A549 (cell line): ENCODE measurements around the gene CDH4. TPM values are rescaled to one million over a fixed set of nuclear protein-coding genes. Genes with fewer than 3 reads are reported as not detected.

ENCODE experiments used
- ATAC-seq, 2 experiments: fragments of 200-7000 bp in 1 of 2; fragments of >200 bp in 1 of 2; cut with Nextera tagmentation in 1 of 2; cut with Tn5 transposase in 1 of 2; 3 replicates each; pipeline versions ENCODE4 v1.8.0 to v1.9.1; 2018 to 2020; ENCODE audit warnings: mild to moderate bottlenecking in 1 of 2, moderate library complexity in 1 of 2
- CTCF ChIA-PET: fragments of 300-600 bp; sonication (Branson Sonifier 250); formaldehyde crosslinking; extraction: SDS; loops from one replicate; lab custom pipeline; 2021; ENCODE audit warnings: antibody characterized with exemption, inconsistent platforms; lab: Yijun Ruan, JAX
- POLR2A ChIA-PET: fragments of 350-600 bp; formaldehyde crosslinking; extraction: SDS; loops from one replicate; lab custom pipeline; 2021; ENCODE audit warnings: antibody characterized with exemption, inconsistent platforms; lab: Yijun Ruan, JAX
- DNase-seq, 2 experiments: peaks; one replicate each; pipeline versions ENCODE4 v3.0.0 to v3.0.0-alpha.2; 2011 to 2016; ENCODE audit warnings: low read depth in 1 of 2, low spot score in 1 of 2
- FAIRE-seq: peaks from 2 replicates; lab custom pipeline; 2011; peaks lifted over from hg19 to GRCh38; lab: Jason Lieb, UNC
- H3K27ac ChIP-seq, 2 experiments: fragments of >200 bp; sonication (Bioruptor Twin); formaldehyde crosslinking; 3 replicates each; pipeline ENCODE4 v1.5.1; 2016 to 2017
- H3K4me1 ChIP-seq: fragments of >200 bp; sonication (Bioruptor Twin); formaldehyde crosslinking; 3 replicates; pipeline ENCODE4 v1.6.1; 2016
- H3K4me2 ChIP-seq: fragments of >200 bp; sonication (Bioruptor Twin); formaldehyde crosslinking; 3 replicates; pipeline ENCODE4 v1.6.1; 2016
- H3K4me3 ChIP-seq: fragments of >200 bp; sonication (Bioruptor Twin); formaldehyde crosslinking; 3 replicates; pipeline ENCODE4 v1.5.1; 2016
- H3K9me3 ChIP-seq: fragments of >200 bp; sonication (Bioruptor Twin); formaldehyde crosslinking; 3 replicates; pipeline ENCODE4 v1.6.1; 2016
- ATOH8 ChIP-seq: fragments of 250-450 bp; sonication (Bioruptor Pico); IDR thresholded peaks from 2 replicates; pipeline ENCODE4 v1.5.0; 2020; ENCODE audit warnings: low read depth, mild to moderate bottlenecking, moderate library complexity
- BCL3 ChIP-seq: fragments of >200 bp; sonication (Bioruptor Twin); formaldehyde crosslinking; IDR thresholded peaks from 3 replicates; pipeline ENCODE4 v1.6.1; 2016
- BHLHE40 ChIP-seq: IDR thresholded peaks from 2 replicates; pipeline ENCODE4 v1.6.1; 2012; ENCODE audit warnings: low read depth, low read length, inconsistent platforms
- CEBPB ChIP-seq, 2 experiments: fragments of >200 bp in 1 of 2; sonication (Bioruptor Twin) in 1 of 2; formaldehyde crosslinking in 1 of 2; IDR thresholded peaks; 2 replicates each; pipeline ENCODE4 v1.6.1; 2012 to 2016
- CHD2 ChIP-seq: fragments of 150-350 bp; IDR thresholded peaks from 2 replicates; pipeline ENCODE4 v1.6.1; 2014; ENCODE audit warnings: low read length; ENCODE audit not compliant: partially characterized antibody
- E2F6 ChIP-seq: IDR thresholded peaks from 2 replicates; pipeline ENCODE4 v1.6.1; 2012; ENCODE audit warnings: low read depth, borderline replicate concordance
- EHF ChIP-seq: fragments of 250-450 bp; sonication (Bioruptor Pico); IDR thresholded peaks from 2 replicates; pipeline ENCODE4 v1.5.0; 2020; ENCODE audit warnings: mild to moderate bottlenecking
- ESRRA ChIP-seq: fragments of 150-350 bp; IDR thresholded peaks from 2 replicates; pipeline ENCODE4 v1.6.1; 2014; ENCODE audit warnings: mild to moderate bottlenecking, low read length, borderline replicate concordance
- FOSB ChIP-seq: fragments of 250-450 bp; sonication (Bioruptor Pico); IDR thresholded peaks from 2 replicates; pipeline ENCODE4 v1.5.0; 2020; ENCODE audit warnings: mild to moderate bottlenecking, moderate library complexity
- FOSL2 ChIP-seq, 2 experiments: fragments of 450-650 bp in 1 of 2; fragments of >200 bp in 1 of 2; sonication (Bioruptor Twin) in 1 of 2; formaldehyde crosslinking; IDR thresholded peaks; 2 replicates each; pipeline versions ENCODE4 v1.5.0 to v1.6.1; 2016 to 2020; ENCODE audit warnings: mild to moderate bottlenecking in 1 of 2, moderate library complexity in 1 of 2
- GATA3 ChIP-seq: IDR thresholded peaks from 2 replicates; pipeline ENCODE4 v1.6.1; 2012; ENCODE audit warnings: borderline replicate concordance
- HOXA7 ChIP-seq: fragments of 250-450 bp; sonication (Bioruptor Pico); IDR thresholded peaks from 2 replicates; pipeline ENCODE4 v1.5.0; 2020; ENCODE audit warnings: mild to moderate bottlenecking, moderate library complexity
- HOXB13 ChIP-seq: fragments of 250-450 bp; sonication (Bioruptor Pico); IDR thresholded peaks from 2 replicates; pipeline ENCODE4 v1.5.0; 2020; ENCODE audit warnings: low read depth, mild to moderate bottlenecking, moderate library complexity
- JUN ChIP-seq, 2 experiments: fragments of >200 bp; sonication (Bioruptor Twin); formaldehyde crosslinking; IDR thresholded peaks; 2 replicates in 1 of 2; 3 replicates in 1 of 2; pipeline ENCODE4 v1.6.1; 2016 to 2017
- KDM1A ChIP-seq: fragments of 200-600 bp; sonication (generic); IDR thresholded peaks from 2 replicates; pipeline ENCODE4 v1.6.1; 2016; ENCODE audit warnings: low read depth, mild to moderate bottlenecking
- MAX ChIP-seq: IDR thresholded peaks from 2 replicates; pipeline ENCODE4 v1.6.1; 2012
- MYC ChIP-seq: IDR thresholded peaks from 2 replicates; pipeline ENCODE4 v1.6.1; 2012; ENCODE audit warnings: mild to moderate bottlenecking, inconsistent platforms, low read length, improper control_type of control experiment, borderline replicate concordance
- NFE2L2 ChIP-seq: fragments of 150-350 bp; conservative IDR thresholded peaks from 2 replicates; pipeline ENCODE4 v1.6.1; 2014; ENCODE audit warnings: low read length
- NR3C1 ChIP-seq: fragments of >200 bp; sonication (Bioruptor Twin); formaldehyde crosslinking; IDR thresholded peaks from 3 replicates; pipeline ENCODE4 v1.6.1; 2017
- PBX3 ChIP-seq: IDR thresholded peaks from 2 replicates; pipeline ENCODE4 v1.6.1; 2012
- PHF8 ChIP-seq: fragments of 200-600 bp; sonication (generic); IDR thresholded peaks from 2 replicates; pipeline ENCODE4 v1.6.1; 2016; ENCODE audit warnings: low read depth, mild to moderate bottlenecking, antibody characterized with exemption, moderate library complexity, borderline replicate concordance
- TFCP2L1 ChIP-seq: fragments of 250-450 bp; sonication (Bioruptor Pico); IDR thresholded peaks from 2 replicates; pipeline ENCODE4 v1.5.0; 2021; ENCODE audit warnings: mild to moderate bottlenecking
- ZC3H11A ChIP-seq: fragments of 450-650 bp; IDR thresholded peaks from 2 replicates; pipeline ENCODE4 v1.6.1; 2014; ENCODE audit warnings: antibody characterized with exemption, mild to moderate bottlenecking
- ZFP36 ChIP-seq: fragments of 450-650 bp; IDR thresholded peaks from 2 replicates; pipeline ENCODE4 v1.6.1; 2014; ENCODE audit warnings: borderline replicate concordance; ENCODE audit not compliant: partially characterized antibody
- WGBS: methylation state at CpG from one replicate; pipeline ENCODE4 v1.1.6; 2017; ENCODE audit errors: missing lambda C conversion rate; 5-methylcytosine and 5-hydroxymethylcytosine counted together
- polyA plus RNA-seq, 4 experiments: library from polyadenylated mRNA; depleted of rRNA in 3 of 4; stranded (reverse); fragments of >200 nt; fragmentation: RNase III in 1 of 4; extraction: RNeasy Plus Mini Kit Qiagen cat#74134 plus additional on column Dnase treatment in 1 of 4; gene quantifications; 2 replicates in 3 of 4; 3 replicates in 1 of 4; pipeline ENCODE4 v1.2.3, GENCODE V29; 2011 to 2017

CDH4 gene
- polyA plus RNA-seq, 2 of the 4 experiments (the other 2 are of a cell fraction) = 3.4 to 10.3 TPM

- CTCF ChIA-PET = no interaction called here
- WGBS = 59% methylated on average over 7 of the region's 7 CpGs
Measured at GRCh38 chr20:61604549-61604948, 352.5 kb downstream of the CDH4 start.

DNA sequence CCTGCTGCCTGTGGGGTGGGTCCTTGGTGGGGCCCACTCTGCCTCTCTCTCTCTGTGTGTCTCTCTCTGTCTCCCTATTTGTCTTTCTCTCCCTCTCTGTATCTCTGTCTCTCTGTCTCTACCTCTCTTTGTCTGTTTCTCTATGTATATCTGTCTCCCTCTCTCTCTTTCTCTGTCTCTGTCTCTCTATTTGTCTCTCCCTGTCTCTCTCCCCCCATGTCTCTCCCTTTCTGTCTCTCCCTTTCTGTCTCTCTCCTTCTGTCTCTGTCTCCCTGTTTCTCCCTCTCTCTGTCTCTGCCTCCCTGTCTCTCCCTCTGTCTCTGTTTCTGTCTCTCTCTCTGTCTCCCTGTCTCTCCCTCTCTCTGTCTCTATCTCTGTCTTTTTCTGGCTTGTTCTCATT is 353.2 kb downstream of the CDH4 start:
- ChIA-PET CTCF (no interaction called here), POLR2A (no interaction called here)
- peaks cover 14% of the 10 kb centered on the region for H3K9me3 ChIP-seq
- H3K4me3 ChIP-seq = no peak overlapping the region
- TF ChIP-seq BHLHE40 = no peak
- no peaks in the 10 kb centered on the region for H3K4me1 ChIP-seq
- no peak overlapping the region for H3K4me2 ChIP-seq
- no peak overlapping the region for H3K27ac ChIP-seq
- FAIRE-seq = no peak
- no peak for DNase-seq
- no peak for ATAC-seq

More at GRCh38 chr20:61604549-61604948, 352.5 kb downstream of the CDH4 start:
- peaks cover 14% of the 10 kb centered on the region for H3K9me3 ChIP-seq
- FAIRE-seq (no peak), DNase-seq (no peak), ATAC-seq (no peak)
- H3K4me2 ChIP-seq = no peak overlapping the region
- H3K27ac ChIP-seq = no peak overlapping the region
- TF ChIP-seq ZFP36 = no peak
- TF ChIP-seq FOSL2 (IDR thresholded peaks at IDR 0.05) = no peak
- TF ChIP-seq FOSL2 (CRISPR knock-in tag; IDR thresholded peaks at IDR 0.05) = no peak
- no peak for TF ChIP-seq NFE2L2
- TF ChIP-seq PHF8 = no peak
- no peak for TF ChIP-seq ZC3H11A
- TF ChIP-seq FOSB (CRISPR knock-in tag) = no peak
- TF ChIP-seq CEBPB (IDR thresholded peaks at IDR 0.05) = no peak
- no peak for TF ChIP-seq TFCP2L1 (CRISPR knock-in tag)
- TF ChIP-seq EHF (CRISPR knock-in tag) = no peak
- TF ChIP-seq MAX = no peak
- no peak for TF ChIP-seq ESRRA
- TF ChIP-seq PBX3 = no peak
- TF ChIP-seq JUN (IDR thresholded peaks at IDR 0.05) = no peak
- TF ChIP-seq CHD2 = no peak
- no peak for TF ChIP-seq KDM1A
- TF ChIP-seq E2F6 = no peak
- TF ChIP-seq HOXB13 (CRISPR knock-in tag) = no peak
- no peak for TF ChIP-seq BCL3
- no peak for TF ChIP-seq ATOH8 (CRISPR knock-in tag)
- TF ChIP-seq GATA3 = no peak
- POLR2A ChIA-PET = no interaction called here
- no peak overlapping the region for H3K4me3 ChIP-seq
- no peaks in the 10 kb centered on the region for H3K4me1 ChIP-seq

DNA sequence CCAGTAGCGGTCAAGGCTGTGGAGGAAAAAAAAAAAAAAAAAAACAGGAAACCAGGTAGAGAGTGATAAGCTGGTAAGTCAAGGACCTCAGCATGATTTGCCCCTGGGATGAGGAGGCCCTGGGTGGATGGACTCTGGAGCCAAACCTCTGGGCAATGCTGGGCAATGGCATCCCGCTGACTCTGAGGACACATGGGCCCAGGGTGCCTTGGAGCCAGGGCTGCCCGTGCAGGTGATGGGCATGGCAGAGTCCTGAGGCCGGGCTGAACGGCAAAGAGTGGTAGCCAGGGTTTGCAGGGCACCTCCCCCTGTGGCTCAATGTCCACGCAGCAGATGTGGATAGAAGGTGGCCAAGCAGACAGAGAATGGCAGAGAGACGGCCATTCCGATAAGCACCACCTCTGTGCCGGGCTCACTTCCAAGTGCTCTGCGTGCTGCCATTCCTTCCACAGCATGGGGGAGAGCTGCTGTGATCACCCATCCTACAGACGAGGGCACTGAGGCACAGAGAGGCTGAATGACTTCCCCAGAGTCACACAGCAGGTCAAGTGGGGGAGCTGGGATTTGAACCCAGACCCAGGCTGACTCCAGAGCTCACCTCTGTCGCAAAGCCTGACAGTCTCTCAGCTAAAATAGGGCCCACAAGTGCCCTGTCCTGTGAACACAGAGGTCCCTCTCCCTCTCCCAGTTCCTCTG is 353.9 kb downstream of the CDH4 start:
- ATAC-seq (no peak), DNase-seq (no peak), FAIRE-seq (no peak)
- no peak overlapping the region for H3K4me2 ChIP-seq
- WGBS = 54% methylated on average over 9 of the region's 12 CpGs
- no peaks in the 10 kb centered on the region for H3K4me1 ChIP-seq
- no peak overlapping the region for H3K4me3 ChIP-seq
- H3K27ac ChIP-seq = no peak overlapping the region
- POLR2A ChIA-PET = no interaction called here
- no peak for TF ChIP-seq HOXA7 (CRISPR knock-in tag)
- no peak for TF ChIP-seq MYC
- no peak for TF ChIP-seq EHF (CRISPR knock-in tag)
- TF ChIP-seq NR3C1 = no peak
- no peak for TF ChIP-seq TFCP2L1 (CRISPR knock-in tag)
- CTCF ChIA-PET = no interaction called here
- H3K9me3 ChIP-seq = peaks cover 14% of the 10 kb centered on the region
